G401.6 (cell line): ENCODE measurements around the gene GARNL3.

Experiments
- FAIRE-seq: peaks from 2 replicates; lab custom pipeline; 2012; peaks lifted over from hg19 to GRCh38; lab: Jason Lieb, UNC

GARNL3 gene

GRCh38 chr9:127405344-127406125, 141.0 kb downstream of the GARNL3 start:
- FAIRE-seq, result no peak

GRCh38 chr9:127406799-127407491, 142.4 kb downstream of the GARNL3 start:
- no peak for FAIRE-seq

GRCh38 chr9:127407492-127407843, 142.9 kb downstream of the GARNL3 start:
- FAIRE-seq, result no peak

- no peak for FAIRE-seq
Observed at GRCh38 chr9:127411122-127411521, 146.5 kb downstream of the GARNL3 start.

GRCh38 chr9:127415141-127415540, 150.6 kb downstream of the GARNL3 start:
- no peak for FAIRE-seq

- FAIRE-seq, result no peak
Observed at GRCh38 chr9:127415657-127416056, 151.1 kb downstream of the GARNL3 start.

GRCh38 chr9:127417131-127418036, 152.8 kb downstream of the GARNL3 start:
- FAIRE-seq, result no peak

GRCh38 chr9:127418037-127418471, 153.5 kb downstream of the GARNL3 start:
- no peak for FAIRE-seq

GRCh38 chr9:127419348-127419747, 154.8 kb downstream of the GARNL3 start:
- FAIRE-seq, result no peak

GRCh38 chr9:127421057-127421456, 156.5 kb downstream of the GARNL3 start:
- FAIRE-seq, result no peak

- FAIRE-seq, result no peak
Observed at GRCh38 chr9:127422133-127422782, 157.7 kb downstream of the GARNL3 start.

GRCh38 chr9:127422787-127423186, 158.2 kb downstream of the GARNL3 start:
- FAIRE-seq, result no peak

GRCh38 chr9:127423476-127423933, 158.9 kb downstream of the GARNL3 start:
- FAIRE-seq, result no peak

GRCh38 chr9:127423934-127424675, 159.5 kb downstream of the GARNL3 start, which contains the start of gene ZNF79:
Gene ZNF79 (plus strand): TSS chr9:127424382. CDS start chr9:127424788, 406 bp downstream.
- peak; percentile 87 for FAIRE-seq

- FAIRE-seq, result no peak
Observed at GRCh38 chr9:127424676-127424999, 160.1 kb downstream of the GARNL3 start.

GRCh38 chr9:127426756-127427155, 162.2 kb downstream of the GARNL3 start:
- no peak for FAIRE-seq

- FAIRE-seq, result no peak
Observed at GRCh38 chr9:127428348-127428747, 163.8 kb downstream of the GARNL3 start.

- FAIRE-seq, result no peak
Observed at GRCh38 chr9:127430415-127430814, 165.8 kb downstream of the GARNL3 start.

- FAIRE-seq, result no peak
Observed at GRCh38 chr9:127437497-127438264, 173.1 kb downstream of the GARNL3 start.

- FAIRE-seq, result no peak
Observed at GRCh38 chr9:127438394-127438793, 173.8 kb downstream of the GARNL3 start.
